GM12801 (cell line): ENCODE measurements around the gene KLHDC10.

Experiments
- TF ChIP-seq, protein P1 (sequence below): IDR thresholded peaks from one replicate; pipeline ENCODE4 v1.5.1; 2011; ENCODE audit warnings: control low read depth; ENCODE audit not compliant: insufficient read length; ENCODE audit errors: extremely low read depth

Gene KLHDC10

DNA sequence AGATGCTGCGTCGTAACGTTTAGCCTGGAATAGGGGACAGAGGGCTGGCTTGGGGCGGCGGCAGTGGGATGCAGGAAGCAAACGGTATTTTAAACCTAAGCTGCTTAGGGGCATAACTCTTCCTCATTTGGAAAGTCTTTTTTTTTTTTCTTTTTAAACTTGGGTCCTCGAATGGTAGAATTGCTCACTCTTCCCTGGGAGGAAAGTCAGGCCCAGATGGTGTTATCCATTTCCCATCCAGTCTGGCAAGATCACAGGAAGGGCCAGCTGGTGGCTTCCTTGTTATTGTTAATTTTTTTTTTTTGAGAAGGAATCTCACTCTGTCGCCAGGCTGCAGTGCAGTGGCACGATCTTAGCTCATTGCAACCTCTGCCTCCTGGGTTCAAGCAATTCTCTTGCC, 78.2 kb downstream of the KLHDC10 start:
- TF ChIP-seq, protein P1, sequence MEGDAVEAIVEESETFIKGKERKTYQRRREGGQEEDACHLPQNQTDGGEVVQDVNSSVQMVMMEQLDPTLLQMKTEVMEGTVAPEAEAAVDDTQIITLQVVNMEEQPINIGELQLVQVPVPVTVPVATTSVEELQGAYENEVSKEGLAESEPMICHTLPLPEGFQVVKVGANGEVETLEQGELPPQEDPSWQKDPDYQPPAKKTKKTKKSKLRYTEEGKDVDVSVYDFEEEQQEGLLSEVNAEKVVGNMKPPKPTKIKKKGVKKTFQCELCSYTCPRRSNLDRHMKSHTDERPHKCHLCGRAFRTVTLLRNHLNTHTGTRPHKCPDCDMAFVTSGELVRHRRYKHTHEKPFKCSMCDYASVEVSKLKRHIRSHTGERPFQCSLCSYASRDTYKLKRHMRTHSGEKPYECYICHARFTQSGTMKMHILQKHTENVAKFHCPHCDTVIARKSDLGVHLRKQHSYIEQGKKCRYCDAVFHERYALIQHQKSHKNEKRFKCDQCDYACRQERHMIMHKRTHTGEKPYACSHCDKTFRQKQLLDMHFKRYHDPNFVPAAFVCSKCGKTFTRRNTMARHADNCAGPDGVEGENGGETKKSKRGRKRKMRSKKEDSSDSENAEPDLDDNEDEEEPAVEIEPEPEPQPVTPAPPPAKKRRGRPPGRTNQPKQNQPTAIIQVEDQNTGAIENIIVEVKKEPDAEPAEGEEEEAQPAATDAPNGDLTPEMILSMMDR = no peak

DNA sequence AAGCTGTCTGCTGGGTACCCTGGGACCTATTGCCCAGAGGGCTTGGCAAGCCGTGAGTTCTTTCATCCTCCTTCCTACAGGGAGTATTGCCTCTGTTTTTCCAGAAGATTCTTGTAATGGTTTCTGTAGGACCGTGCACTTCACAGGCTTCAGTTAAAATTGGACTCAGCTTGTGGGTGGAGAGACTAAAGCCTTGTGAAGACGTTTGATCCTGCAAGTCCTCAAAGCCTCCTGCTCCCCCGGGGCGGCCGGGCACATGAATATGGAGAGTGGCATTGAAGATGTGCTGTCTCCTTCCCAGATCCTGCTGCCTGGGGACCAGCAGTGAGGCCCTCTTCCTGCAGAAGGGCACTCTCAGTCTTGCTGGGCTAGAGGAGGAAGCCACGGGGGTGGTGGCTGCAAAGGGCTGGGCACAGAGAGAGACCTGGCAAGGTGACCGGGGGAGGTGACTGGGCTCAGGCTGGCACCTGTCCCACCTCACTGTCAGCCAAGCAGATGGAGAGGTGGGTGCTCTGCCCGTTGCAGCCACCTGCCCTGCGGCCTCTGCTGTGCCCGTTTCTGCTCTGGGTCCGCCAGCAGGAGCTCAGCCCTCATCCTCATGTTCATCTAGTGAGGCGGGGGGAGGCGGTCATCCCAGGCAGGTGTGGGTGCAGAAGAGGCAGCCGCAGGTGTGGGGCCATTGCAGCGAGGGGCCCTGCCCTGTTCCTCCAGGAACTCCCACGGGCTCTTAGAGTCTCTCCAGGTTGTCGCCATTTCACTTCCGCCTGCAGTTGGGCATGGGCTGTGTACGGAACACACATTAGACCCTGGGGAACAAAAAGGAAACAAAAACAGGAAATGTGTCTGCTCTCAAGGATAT, 79.2 kb downstream of the KLHDC10 start:
- TF ChIP-seq, protein P1 = no peak

DNA sequence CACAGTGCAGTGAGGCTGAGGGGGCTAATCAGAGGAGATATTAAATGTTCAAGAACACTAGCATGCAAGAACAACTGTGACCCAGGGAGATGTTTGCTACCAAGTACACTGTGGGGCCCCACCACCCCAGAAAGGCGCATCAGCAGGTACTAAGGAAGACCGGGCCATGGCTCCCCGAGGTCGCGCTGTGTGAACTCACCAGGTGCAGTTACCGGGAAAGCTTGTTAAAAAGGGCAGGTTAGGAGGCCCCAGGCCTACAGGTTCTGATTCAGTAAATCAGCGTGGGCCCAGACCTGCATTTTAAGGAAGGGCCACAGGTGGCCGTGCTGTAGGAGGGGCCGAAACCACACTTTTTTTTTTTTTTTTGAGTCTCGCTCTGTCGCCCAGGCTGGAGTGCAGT, 80.3 kb downstream of the KLHDC10 start:
- TF ChIP-seq, protein P1 = no peak

DNA sequence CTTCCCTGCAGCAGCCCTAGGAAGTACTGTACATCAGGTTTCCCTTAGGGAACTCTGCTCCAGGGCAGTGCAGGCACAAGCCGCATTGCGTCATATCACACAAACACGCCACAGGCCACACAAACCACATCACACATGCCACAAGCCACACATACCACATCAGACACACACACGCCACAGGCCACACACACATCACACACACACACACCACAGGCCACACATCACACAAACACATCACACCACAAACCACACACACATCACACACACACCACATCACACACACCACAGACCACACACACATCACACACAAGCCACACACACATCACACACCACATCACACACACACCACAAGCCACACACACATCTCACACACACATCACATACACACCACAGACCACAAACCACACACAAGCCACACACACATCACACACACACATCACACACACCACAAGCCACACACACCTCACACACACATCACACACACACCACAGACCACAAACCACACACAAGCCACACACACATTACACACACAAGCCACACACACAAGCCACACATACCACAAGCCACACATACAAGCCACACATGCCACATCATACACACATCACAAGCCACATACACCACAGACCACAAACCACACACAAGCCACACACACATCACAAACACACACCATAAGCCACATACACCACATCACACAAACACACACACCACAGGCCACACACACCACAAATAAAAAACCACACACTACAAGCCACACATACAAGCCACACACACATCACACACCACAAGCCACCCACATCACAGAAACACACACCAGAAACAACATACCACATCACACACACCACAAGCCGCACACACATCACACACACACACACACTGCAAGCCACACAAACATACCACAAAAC, 81.5 kb downstream of the KLHDC10 start:
- TF ChIP-seq, protein P1 = no peak

DNA sequence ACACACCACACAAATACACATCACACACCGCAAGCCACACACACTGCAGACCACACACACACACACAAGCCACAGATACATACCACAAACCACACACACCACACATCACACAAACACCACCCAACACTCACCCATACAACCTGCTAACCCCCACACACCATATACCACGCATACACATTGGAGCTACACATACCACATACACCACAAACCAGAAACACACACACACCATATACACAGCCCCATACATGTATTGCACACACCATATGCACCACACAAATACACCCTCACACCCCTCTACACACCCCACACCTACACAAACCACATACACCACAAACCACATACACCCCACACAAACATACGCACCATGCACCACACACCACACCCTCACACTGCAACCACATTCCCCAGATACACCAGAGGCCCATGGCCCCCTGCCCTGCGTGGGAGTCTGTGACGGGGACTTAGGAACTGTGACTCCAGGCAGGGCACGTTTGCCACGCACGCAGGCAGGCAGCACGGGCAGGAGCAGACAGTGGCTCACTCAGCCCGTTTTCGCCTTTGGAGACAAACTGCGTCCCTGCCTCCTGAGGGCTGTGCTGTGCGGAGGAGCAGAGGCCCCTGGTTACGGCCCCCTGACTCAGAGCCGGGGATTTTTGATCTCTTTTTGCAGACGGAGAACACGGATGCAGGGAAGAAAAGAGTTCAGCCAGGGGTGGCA, 82.3 kb downstream of the KLHDC10 start:
- TF ChIP-seq, protein P1 = no peak

DNA sequence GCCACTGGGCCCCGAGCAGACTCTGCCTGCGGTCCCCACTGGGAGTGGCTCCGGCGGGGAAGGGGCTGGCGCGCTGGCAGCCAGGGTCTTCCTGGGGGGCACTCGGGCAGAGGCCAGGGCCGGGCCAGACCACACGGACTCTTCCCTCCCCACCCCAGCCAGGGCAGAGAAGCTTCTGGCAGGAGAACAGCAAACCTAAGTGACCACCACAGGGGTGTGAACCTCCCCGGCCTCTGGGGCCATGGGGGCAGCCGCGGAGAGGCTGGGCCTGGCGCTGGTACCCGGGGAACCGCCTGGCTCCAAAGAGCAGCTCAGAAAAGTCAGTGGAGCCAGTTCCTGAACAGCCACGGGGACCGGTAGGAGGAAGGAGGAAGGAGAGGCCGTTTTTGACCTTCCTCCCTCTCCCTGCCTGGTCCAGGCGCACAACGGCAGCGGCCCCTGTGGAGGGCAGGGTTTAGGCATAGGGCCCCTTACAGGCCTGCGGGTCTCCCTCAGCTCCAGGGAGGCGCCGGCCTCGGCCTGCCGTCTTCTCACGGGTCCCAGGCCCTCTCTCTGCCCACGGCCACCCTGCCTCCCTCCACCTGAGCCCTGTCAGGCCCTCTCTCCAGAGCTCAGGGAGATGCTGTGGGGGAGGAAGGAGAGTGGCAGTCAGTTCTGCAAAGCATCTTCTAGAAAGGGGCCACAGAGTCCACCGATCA, 83.0 kb downstream of the KLHDC10 start:
- TF ChIP-seq, protein P1 = no peak

DNA sequence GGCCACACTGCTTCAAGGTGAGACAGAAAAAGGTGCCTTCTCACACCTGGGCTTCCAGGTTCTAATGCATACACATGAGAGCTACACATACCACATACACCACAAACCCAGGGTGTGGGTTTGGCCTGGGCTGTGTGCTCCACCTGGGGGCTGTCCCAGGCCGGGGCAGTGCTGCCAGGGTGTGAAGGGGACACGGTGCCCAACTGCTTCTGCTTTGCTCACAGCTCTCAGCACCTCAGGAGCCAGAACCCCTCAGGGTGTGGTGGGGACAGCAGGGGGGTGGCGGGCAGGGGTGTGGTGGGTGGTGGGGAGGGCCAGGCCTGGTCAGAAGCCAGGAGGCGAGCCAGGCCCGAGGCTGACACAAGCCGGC, 83.8 kb downstream of the KLHDC10 start:
- TF ChIP-seq, protein P1 = no peak
